HCT116 (cell line): ENCODE data around the gene GPR26.

Experiments used
- ELF1 ChIP-seq: IDR thresholded peaks from 2 replicates; pipeline ENCODE4 v1.6.1; 2012; ENCODE audit warnings: low read depth, borderline replicate concordance
- EZH2 ChIP-seq: fragments of 200-600 bp; sonication (generic); IDR thresholded peaks from 2 replicates; pipeline ENCODE4 v1.6.1; 2017; ENCODE audit warnings: antibody characterized with exemption, mixed run types
- POLR2A ChIP-seq: IDR thresholded peaks from 2 replicates; pipeline ENCODE4 v1.7.0; 2011; ENCODE audit warnings: borderline replicate concordance; ENCODE audit not compliant: insufficient read depth, insufficient read length; ENCODE audit errors: extremely low read depth
- POLR2AphosphoS5 ChIP-seq: IDR thresholded peaks from 2 replicates; pipeline ENCODE4 v1.6.1; 2011; ENCODE audit warnings: mild to moderate bottlenecking, low read depth, low read length, moderate library complexity
- RAD21 ChIP-seq: IDR thresholded peaks from 2 replicates; pipeline ENCODE4 v1.6.1; 2012; ENCODE audit warnings: low read depth, mild to moderate bottlenecking
- SIN3A ChIP-seq: IDR thresholded peaks from 2 replicates; pipeline ENCODE4 v1.6.1; 2012; ENCODE audit warnings: low read depth
- YY1 ChIP-seq: IDR thresholded peaks from 2 replicates; pipeline ENCODE4 v1.6.1; 2011; ENCODE audit warnings: low read length, low read depth, moderate library complexity, mild to moderate bottlenecking; ENCODE audit not compliant: insufficient replicate concordance; ENCODE audit errors: extremely low read depth
- ZNF274 ChIP-seq: fragments of 200-500 bp; sonication (Bioruptor generic); IDR thresholded peaks from 2 replicates; pipeline ENCODE4 v1.6.1; 2014; ENCODE audit warnings: mild to moderate bottlenecking, low read depth, low read length, inconsistent platforms
- TF ChIP-seq, protein P1 (sequence below), 3 experiments: fragments of 200-600 bp in 1 of 3; sonication (generic) in 1 of 3; IDR thresholded peaks in 2 of 3; conservative IDR thresholded peaks in 1 of 3; 2 replicates each; pipeline ENCODE4 v1.5.1; 2012 to 2017; ENCODE audit warnings: low read depth in 2 of 3, low read length in 2 of 3, antibody characterized with exemption in 1 of 3, borderline replicate concordance in 1 of 3, control low read depth in 1 of 3, mild to moderate bottlenecking in 1 of 3, mixed read lengths in 1 of 3, mixed run types in 1 of 3, moderate library complexity in 1 of 3; ENCODE audit not compliant: insufficient read depth in 1 of 3
- TF ChIP-seq, protein P2 (sequence below): IDR thresholded peaks from 2 replicates; pipeline ENCODE4 v1.6.1; 2012; ENCODE audit warnings: low read depth
- TF ChIP-seq, protein P3 (sequence below): IDR thresholded peaks from 2 replicates; pipeline ENCODE4 v1.6.1; 2011; ENCODE audit warnings: mild to moderate bottlenecking, low read length, moderate library complexity; ENCODE audit not compliant: insufficient replicate concordance; ENCODE audit errors: extremely low read depth

DNA sequence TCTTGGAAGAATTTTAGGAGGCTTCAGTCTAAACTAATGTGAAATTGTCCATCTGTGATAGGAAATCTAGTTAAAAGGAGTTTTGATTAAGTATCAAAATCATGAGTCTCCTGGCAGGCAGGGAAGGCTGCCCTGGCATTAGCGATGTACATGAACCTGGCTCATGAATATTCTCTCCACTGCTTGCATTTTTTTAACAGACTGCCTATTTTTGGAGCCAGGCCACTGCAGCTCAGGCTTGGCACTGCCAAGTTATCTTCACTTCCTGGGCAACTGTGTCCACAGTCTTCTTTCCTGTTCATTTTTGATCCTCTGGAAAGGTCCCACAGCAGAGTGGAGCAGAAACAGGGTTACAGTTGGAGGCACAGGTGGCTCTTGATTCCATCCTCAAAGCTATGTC is 7.0 kb downstream of the GPR26 start:
- TF ChIP-seq, protein P1, sequence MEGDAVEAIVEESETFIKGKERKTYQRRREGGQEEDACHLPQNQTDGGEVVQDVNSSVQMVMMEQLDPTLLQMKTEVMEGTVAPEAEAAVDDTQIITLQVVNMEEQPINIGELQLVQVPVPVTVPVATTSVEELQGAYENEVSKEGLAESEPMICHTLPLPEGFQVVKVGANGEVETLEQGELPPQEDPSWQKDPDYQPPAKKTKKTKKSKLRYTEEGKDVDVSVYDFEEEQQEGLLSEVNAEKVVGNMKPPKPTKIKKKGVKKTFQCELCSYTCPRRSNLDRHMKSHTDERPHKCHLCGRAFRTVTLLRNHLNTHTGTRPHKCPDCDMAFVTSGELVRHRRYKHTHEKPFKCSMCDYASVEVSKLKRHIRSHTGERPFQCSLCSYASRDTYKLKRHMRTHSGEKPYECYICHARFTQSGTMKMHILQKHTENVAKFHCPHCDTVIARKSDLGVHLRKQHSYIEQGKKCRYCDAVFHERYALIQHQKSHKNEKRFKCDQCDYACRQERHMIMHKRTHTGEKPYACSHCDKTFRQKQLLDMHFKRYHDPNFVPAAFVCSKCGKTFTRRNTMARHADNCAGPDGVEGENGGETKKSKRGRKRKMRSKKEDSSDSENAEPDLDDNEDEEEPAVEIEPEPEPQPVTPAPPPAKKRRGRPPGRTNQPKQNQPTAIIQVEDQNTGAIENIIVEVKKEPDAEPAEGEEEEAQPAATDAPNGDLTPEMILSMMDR (IDR thresholded peaks at IDR 0.05 in 2 of 3, conservative IDR thresholded peaks at IDR 0.05 in 1 of 3; ENCODE audit: borderline replicate concordance in 1 of 3, insufficient read depth in 1 of 3, low read depth in 2 of 3, low read length in 2 of 3), result no peak
- TF ChIP-seq, protein P2, sequence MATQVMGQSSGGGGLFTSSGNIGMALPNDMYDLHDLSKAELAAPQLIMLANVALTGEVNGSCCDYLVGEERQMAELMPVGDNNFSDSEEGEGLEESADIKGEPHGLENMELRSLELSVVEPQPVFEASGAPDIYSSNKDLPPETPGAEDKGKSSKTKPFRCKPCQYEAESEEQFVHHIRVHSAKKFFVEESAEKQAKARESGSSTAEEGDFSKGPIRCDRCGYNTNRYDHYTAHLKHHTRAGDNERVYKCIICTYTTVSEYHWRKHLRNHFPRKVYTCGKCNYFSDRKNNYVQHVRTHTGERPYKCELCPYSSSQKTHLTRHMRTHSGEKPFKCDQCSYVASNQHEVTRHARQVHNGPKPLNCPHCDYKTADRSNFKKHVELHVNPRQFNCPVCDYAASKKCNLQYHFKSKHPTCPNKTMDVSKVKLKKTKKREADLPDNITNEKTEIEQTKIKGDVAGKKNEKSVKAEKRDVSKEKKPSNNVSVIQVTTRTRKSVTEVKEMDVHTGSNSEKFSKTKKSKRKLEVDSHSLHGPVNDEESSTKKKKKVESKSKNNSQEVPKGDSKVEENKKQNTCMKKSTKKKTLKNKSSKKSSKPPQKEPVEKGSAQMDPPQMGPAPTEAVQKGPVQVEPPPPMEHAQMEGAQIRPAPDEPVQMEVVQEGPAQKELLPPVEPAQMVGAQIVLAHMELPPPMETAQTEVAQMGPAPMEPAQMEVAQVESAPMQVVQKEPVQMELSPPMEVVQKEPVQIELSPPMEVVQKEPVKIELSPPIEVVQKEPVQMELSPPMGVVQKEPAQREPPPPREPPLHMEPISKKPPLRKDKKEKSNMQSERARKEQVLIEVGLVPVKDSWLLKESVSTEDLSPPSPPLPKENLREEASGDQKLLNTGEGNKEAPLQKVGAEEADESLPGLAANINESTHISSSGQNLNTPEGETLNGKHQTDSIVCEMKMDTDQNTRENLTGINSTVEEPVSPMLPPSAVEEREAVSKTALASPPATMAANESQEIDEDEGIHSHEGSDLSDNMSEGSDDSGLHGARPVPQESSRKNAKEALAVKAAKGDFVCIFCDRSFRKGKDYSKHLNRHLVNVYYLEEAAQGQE, result no peak
- TF ChIP-seq YY1, result no peak
- TF ChIP-seq SIN3A, result no peak
- TF ChIP-seq ZNF274, result no peak
- TF ChIP-seq POLR2AphosphoS5, result no peak
- TF ChIP-seq EZH2, result no peak
- no peak for TF ChIP-seq RAD21
- no peak for TF ChIP-seq POLR2A
- TF ChIP-seq, protein P3, sequence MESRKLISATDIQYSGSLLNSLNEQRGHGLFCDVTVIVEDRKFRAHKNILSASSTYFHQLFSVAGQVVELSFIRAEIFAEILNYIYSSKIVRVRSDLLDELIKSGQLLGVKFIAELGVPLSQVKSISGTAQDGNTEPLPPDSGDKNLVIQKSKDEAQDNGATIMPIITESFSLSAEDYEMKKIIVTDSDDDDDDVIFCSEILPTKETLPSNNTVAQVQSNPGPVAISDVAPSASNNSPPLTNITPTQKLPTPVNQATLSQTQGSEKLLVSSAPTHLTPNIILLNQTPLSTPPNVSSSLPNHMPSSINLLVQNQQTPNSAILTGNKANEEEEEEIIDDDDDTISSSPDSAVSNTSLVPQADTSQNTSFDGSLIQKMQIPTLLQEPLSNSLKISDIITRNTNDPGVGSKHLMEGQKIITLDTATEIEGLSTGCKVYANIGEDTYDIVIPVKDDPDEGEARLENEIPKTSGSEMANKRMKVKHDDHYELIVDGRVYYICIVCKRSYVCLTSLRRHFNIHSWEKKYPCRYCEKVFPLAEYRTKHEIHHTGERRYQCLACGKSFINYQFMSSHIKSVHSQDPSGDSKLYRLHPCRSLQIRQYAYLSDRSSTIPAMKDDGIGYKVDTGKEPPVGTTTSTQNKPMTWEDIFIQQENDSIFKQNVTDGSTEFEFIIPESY, result no peak
- TF ChIP-seq ELF1, result no peak
